GM19438 (cell line): ENCODE data around the gene TAF1D.
"Not testable (repeated sequence)": the region's sequence is repeated elsewhere in the genome, so short reads cannot be mapped to it uniquely, and the experiment has no call there.

ENCODE experiments used
- ATAC-seq: cut with Tn5 transposase; IDR thresholded peaks from one replicate; pipeline ENCODE4 v1.9.1; 2021; ENCODE audit warnings: low read depth; ENCODE audit not compliant: unreplicated experiment

TAF1D gene

DNA sequence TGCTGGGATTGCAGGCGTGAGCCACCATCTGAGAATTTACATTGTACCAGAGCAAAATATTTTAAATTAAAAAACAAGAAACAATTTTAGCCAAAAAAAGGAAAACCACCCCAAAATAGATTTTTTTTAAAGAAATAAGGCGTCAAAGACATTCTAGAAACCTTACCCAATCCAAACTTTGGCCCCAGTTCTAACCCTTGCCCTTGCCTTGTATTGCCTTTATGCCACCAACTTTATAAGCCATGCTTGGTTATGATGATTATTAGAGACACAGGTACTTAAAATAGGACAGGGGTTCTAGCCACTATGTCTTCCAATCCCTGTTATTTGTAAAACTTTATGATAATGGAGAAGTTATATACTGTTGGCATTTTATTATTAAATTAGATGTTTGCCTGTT lies 11.9 kb upstream of the TAF1D start:
- no peak for ATAC-seq

DNA sequence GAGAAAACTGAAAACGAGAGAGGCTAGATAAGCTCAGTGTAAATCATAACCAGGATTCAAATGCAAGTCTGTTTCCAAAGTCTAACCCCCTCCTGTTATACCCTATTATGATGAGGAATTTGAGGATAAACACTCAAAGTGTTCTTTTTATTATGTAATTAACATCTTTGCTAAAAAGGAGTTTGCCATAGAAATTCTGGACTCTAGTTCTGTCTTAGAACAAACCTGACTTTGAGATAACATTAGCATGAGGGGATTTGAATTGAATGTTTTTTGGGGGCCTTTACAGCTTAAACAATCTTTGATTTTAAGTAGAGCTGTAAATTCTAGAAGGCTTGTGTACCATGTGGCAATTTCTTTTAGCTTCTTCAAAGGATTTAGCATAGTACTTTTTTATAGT lies 9.7 kb upstream of the TAF1D start:
- no peak for ATAC-seq

- ATAC-seq: peak; percentile 95
These were observed 5.8 kb upstream of the TAF1D start for GRCh38 chr11:93747122-93747521.

DNA sequence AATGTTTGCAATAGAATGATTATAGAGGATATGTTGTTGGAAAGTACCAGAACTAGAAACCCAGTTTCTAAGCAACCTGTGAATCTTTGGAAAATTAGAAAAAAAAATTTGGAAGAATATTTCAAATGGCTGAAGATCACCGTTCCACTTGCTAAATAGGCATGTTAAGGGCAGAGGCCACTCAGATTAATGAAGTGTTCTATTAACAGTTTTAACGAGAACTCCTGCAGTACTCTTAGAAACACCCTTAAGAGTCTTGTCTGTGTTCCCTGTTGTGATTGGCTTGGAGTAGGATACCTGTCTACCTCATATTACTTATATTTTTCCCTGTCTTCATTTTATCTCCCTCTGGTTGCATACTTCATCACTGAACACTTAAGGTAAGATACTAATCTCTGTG lies 4.8 kb upstream of the TAF1D start:
- no peak for ATAC-seq

- not testable (repeated sequence) for ATAC-seq
These were observed 3.9 kb upstream of the TAF1D start for GRCh38 chr11:93745005-93745755.

- ATAC-seq: no peak
These were observed 3.3 kb upstream of the TAF1D start for GRCh38 chr11:93744669-93745004.

GRCh38 chr11:93743291-93743690 lies 2.0 kb upstream of the TAF1D start:
- ATAC-seq: no peak

DNA sequence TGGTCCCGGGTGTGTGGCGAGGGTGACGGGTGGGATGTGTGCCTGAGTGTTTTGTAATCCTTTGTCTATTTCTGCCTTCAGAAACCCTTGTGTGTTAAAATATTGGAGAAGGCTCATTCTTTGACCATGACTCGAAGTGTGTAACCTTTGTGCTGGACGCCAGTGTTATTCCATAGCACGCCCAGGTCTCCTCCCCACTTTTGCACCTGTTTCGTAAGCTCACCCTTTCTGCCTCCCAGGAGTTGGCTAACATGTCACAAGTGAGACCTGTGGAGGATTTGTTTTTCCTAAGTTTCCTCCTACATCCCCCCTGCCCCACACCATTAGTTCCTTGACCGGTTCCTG lies 559 bp upstream of the TAF1D start:
- ATAC-seq: peak; percentile 5

DNA sequence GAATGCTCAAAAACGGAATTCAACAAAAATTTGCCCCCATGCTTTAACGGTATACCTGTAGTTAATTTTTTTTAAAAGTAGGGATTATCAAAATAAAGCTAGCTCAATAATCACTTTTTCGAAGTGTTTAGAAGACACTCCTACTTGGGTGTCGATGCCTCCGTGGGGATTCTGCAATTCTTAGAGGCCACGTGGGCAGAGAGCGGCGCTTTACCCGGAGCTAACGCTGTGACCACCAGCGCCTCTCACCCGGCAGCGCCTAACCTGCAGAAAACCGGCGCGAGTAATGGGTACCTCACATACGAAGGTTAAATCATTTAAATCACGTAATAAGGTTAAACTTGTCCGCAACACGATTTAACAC lies 583 bp downstream of the TAF1D start:
- ATAC-seq: peak; percentile 40

GRCh38 chr11:93740031-93740729 lies 1.1 kb downstream of the TAF1D start:
- ATAC-seq: peak; percentile 17

DNA sequence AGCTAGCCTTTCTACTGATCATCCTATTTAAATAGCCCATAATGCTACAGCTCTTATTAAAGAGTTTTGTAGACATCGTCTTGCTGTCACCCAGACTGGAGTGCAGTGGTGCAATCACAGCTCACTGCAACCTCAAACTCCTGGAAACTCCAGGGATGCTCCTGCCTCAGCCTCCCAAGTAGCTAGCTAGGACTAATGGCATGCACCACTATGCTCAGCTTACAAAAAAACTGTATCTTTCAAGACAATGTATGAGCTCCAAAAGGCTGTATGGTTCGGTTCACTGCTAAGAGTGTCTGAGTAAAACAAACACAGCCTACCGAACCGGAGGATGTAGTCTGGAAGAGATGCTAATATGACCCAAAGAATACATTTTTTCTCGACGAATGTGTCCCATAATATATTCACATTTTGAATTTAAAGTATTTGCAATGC lies 2.6 kb downstream of the TAF1D start:
- ATAC-seq: no peak

DNA sequence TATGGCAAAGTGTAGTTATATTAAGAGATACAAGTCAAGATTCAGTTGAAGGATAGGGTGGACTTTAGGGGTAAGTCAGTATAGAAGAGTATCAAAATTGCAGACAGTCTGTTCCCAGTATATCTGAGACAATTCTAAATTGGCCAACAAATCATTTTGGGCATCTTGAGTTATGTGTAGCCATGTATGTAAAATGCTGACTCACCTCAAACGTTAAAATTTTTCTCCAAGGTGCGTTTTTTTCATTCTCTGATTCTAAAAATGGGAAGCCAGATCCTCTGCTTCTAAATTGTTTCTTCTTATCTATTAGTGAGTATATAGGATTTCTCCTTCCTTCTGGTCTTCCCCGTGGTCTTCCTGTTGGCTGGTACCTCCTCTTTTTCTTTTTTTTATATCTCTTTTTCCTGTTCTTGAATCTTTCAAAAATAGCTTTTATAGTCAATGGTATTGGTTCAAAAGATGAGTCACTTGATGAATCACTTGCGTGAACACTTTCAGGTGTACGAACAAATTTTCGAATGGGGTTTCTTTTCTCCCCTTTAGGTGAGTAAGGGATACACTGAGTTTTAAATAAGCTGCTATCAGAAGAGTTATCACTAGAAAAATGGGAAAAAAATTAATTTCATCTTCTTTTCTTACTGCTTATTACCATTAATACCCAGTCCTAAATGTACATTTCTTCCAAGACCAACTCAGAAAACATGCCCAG lies 3.2 kb downstream of the TAF1D start:
- no peak for ATAC-seq

DNA sequence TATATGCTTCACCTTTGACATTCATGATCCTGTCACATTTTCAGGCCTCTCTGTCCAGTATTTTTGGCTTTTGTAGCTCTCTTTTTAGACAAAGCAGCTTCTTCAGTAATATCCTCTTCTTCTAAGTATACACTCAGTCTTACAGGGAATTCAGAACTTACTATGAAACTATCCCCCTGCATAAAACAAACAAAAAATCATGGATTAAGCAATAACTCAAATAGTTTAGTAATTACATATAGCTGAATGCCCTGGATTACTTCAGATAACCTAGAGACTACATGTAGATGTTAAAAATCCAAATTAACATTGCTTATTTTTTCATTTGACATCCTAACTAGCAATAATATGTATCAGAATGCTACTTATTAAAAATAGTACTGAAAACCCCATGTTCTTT lies 5.2 kb downstream of the TAF1D start:
- ATAC-seq: no peak

DNA sequence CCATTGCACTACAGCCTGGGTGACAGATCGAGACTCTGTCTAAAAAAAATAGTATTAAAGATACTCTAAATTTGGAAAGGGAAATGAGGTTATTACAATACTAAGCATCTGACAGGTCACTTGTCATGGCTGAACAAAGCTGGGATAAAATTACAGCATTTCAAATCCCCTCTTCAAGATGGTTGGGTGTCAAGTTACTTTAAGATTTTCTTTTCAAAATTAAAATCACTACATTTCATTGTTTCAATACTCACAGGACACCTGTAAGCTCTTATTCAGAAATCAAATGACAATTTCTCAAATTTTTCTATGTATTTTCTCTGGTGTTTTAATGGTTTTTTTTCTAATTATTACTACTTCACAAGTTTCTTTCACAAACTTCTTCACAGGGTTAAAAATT lies 5.7 kb downstream of the TAF1D start:
- ATAC-seq: no peak

DNA sequence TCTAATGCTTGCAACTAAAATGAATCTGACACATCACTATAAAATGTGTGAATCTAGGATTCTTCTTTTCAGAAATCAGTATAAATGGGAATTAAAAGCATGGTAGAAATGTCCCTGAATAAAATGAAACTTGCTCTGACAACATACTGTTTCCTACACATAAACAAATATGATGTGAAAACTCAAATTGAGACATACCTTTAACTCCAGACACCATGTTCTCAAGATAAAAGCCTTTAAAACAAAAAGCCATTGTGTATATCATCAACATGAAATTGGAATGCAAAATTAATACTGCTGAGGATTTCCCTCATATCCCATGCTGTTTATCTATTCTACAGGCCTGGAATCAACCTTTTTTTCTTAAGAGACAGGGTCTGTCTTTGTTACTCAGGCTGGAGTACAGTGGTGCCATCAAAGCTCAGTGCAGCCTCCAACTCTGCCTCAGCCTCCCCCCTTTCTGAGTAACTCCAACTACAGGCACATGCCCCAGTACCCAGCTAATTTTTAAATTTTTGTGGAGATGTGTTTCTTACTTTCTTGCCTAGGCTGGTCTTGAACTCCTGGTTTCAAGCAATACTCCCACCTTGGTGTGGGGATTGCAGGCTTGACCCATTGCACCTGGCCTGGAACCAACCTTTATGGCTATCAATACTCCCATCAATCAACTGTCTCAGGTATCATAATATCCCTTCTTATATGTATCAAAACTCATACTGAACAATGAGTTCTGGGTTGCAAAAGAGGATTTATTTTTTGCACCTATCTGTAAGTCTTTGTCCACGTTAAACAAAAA lies 6.7 kb downstream of the TAF1D start:
- ATAC-seq: no peak

- no peak for ATAC-seq
These were observed 7.8 kb downstream of the TAF1D start for GRCh38 chr11:93733474-93733873.

DNA sequence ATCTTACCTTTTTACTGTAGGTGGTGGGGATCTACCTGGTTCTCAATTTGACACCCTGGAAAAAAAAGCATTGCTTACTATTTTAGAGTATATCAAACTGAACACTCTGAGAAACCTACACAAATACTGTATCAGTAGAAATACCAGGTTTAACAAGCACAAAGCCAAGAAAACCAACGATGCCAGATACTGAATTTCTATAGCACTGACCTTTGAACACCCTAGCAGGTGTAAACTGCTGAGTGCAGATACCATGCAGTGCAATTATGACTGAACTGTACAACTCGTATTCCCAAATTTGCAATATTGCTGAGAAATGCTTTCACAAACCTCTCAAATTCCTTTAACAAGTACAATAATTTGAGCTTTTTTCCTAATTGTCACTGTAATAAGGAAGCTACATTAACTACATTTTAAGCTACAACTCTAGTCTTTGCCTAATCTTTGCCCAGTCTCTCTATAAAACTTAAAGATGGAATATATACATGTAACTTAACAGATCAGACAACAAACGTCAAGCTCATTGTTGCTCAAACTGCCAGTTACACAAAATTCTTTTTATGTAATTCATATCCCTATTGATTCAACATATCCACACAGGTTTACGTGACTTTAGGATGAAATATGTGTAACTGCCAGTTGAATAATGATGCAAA lies 8.9 kb downstream of the TAF1D start:
- no peak for ATAC-seq

DNA sequence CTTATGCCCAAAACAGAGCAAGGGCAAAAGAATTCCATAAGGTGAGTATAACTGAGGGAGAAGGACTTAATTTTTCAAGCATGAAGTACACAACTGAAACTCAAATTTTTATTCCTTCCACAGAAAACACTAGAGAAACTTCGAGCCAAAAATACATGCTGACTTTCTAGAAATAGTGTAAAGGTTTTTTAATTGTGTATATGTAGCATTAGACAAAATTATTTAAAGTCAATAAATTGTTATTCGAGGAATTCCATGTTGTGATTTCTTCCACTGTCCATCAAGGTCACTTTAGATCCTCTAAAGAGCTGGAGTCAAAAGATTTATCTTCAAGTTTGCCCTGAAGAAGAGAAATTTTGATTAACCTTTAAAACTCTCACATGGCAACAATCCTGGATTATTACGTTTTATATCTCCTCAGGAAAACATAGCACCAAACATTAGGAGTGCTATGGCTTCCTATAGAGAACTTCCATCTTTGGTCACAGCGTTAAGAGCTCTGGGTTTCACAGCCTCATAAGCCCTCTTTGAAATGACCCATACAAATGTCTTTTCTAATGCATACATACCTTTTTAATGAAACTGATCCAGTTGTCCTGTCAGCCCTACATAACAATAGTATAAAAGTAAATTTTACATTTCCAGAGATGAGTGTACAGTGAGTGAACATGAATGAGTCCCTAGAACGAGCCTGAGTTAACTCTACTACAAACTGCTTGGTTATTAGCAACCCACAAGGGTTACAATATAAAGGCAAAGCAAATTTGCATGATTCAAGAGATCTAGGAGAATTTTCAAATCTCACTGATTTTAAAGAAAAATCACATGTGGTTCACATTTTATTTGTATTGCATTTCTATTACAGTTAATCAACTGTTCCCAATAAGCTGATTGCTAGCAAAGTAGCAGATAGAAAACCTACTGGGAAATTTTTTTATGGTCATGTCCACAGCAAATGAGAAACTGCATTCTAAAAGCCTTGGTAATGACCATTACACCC lies 10.9 kb downstream of the TAF1D start:
- ATAC-seq: no peak

DNA sequence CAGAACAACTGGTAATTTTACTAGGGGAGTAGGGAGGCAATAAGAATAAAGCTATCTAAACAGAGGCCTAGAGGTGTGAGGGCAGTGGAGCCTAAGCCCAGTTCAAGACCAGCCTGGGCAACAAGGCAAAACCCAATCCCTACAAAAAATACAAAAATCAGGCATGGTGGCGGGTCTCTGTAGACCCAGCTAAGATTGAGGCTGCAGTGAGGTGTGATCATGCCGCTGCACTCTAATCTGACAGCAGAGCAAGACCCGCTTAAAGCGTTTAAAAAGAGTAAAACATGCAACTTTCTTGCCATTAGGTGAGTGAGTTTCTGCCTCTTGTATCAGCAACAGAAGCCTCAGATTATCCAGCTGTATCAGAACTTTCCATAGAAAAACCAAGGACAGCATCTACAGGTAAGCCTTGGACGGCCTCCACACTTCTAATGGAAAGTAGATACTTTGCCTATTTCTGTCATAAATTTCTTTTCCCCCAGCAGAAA lies 12.1 kb downstream of the TAF1D start:
- no peak for ATAC-seq
